HTR-8/SVneo (cell line): ENCODE measurements around the gene DAG1.

ENCODE experiments used
- DNase-seq: peaks from one replicate; pipeline ENCODE4 v3.0.0; 2011; ENCODE audit warnings: low spot score, mixed read lengths; ENCODE audit not compliant: insufficient read length
- FAIRE-seq: peaks from 2 replicates; lab custom pipeline; 2011; peaks lifted over from hg19 to GRCh38; lab: Jason Lieb, UNC

The DAG1 gene

DNA sequence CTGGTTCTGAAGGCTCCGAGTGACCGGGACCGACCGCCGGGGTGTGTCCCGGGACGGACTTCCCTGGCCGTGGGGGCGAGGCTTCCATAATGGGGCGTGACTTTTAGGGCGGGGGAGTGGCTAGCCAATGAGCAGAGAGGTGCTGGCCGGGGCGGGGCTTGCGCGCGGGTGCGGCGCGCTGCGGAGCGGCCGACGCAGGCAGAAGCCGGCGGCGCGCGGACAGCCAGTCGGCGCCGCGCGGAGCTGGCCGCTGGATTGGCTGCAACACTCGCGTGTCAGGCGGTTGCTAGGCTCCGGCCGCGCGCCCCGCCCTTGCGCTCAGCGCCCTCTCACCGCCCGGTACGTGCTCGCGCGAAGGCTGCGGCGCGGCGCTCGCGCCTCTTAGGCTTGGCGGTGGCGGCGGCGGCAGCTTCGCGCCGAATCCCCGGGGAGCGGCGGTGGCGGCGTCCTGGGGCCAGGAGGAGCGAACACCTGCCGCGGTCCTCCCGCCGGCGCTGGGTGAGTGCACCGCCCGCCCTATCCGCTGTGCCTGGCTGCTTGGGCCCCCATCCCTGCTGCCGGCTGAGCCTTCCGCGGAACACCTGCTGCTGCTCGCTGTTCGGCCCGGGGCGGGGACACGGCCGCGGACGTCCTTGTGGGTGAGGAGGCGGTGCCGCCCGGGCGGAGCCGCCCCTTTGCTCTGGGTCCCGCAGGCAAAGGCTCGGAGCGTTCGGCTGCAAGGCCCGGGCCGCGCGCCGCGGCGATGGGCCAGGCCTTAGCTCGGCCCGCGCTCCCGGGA lies at the start of gene DAG1:
TSS of gene DAG1 (plus strand) at position 332 of the 778 bp plus-strand sequence. CDS start 40,268 bp downstream, outside the sequence.
- FAIRE-seq (peak; percentile 98), DNase-seq (peak; percentile 92)

DNA sequence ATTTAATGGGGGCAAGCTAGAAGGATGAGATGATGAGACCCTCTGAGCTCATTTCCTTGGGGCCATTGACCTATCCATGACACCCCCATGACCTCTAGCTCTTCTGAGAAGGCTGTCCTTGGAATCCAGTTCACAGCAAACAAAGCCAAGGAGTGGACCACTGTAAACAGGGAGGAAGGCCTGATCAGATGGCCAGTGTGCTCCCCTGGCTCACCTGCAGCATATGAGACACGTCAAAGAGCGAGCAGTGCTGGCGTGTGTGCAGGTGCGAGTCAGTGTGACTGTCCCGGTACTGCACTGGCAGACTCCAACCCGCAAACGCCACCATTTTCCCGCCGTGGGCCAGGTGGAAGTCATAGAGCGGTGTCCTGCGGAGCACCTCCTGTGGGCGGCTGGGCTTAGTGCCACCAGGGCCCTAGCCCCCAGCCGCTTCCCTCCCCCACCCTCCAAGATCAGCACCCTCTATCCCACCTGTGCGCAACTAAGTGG lies 48.1 kb upstream of the DAG1 start:
- DNase-seq (no peak), FAIRE-seq (peak; percentile 72)

DNA sequence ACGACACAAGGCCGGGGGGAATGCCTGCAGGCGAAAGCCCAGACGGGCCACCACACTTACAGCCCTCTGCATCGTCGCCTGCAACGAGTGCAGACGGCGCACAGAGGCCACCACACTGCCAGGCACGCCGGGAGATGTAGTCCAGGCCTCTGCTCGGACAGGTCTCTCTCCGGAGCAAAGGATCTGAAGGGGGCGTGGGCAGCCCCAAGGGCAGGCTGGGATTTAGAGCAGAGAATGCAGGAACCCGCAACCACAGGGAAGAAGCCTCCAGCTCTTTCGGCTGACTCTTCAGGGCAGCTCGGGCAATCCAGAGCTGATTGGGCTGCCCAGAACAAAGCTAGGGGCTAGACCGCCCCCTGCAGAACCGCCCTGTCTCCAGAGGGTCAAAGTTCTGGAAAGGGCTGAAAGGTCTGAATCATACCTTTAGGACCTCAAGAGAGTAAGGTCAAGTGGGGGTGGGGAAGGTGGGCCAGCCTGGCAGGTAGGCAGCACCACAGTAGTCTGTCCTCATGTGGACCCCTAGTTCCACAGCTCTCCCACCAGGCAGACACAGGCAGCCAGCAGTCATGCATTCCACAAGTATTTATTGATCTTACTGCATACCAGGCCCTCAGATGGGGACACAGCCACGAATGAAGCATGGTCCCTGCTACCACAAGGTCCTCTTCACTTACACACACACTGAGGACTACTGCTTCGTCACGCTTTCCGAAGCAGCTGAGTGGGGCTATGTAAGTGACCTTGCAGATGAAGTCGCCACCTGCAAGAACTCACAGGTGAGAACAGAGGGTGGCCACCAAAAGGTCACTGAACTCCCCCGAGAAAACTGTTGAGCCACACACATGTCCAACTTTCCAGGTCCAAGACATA lies 47.5 kb upstream of the DAG1 start, which contains the start of gene AMT:
TSS of gene AMT (minus strand) at position 95 of the 870 bp plus-strand sequence. CDS start at position 72, 23 bp downstream.
- no peak for FAIRE-seq
- DNase-seq = no peak

DNA sequence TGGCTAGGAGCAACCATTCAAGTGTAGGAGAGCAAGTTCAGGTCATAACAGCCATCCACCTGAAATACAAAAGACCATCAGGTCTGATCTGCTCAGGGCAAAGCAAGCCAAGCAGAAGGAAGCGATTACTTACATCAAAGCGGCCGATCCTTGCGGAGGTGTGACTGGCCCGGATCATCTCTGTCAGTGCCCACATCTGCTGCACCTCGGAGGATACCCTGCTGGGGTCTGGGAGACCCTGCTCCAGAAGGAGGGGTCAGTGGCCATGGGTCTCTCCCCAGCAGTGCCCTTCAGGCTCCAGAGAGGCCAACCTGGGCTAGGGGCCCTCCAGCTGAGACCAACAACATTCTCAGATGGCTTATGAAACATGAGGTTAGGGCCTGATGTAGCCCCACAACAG lies 45.3 kb upstream of the DAG1 start:
- no peak for FAIRE-seq

DNA sequence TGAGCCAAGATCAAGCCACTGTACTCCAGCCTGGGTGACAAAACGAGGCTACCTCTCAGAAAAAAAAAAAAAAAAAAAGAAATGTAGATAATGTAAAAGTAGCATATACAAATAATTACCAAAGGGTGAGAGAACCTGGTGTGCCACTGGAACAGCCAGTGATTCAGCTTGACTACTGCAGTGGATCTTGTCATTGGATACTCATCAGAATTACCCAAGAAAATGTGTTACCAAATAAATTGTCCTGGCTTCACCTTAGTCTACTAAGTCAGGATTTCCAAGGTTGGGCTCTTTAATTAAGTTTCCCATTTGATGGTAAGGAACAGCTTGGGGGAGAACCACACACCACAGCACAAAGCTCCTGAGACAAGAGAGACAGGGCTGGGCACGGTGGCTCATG lies 42.5 kb upstream of the DAG1 start:
- FAIRE-seq = no peak
- no peak for DNase-seq

More for the DNA sequence above, 45.3 kb upstream of the DAG1 start:
- DNase-seq = no peak

DNA sequence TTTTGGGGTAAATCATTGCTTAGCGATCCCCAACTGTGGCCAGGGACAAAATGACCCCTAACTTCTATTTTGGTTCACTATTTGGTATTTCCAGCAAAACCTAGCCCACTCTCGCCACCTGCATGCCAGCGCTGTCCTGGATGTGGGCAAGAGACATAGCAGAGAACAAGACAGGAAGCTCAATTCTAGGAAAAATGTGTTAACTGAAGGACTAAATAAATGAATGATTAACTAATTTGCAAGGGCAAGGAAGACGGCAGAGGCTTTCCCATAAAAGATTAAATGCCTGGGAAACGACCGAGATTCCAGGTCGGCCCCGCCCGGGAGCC lies 41.4 kb upstream of the DAG1 start:
- FAIRE-seq (no peak), DNase-seq (no peak)

DNA sequence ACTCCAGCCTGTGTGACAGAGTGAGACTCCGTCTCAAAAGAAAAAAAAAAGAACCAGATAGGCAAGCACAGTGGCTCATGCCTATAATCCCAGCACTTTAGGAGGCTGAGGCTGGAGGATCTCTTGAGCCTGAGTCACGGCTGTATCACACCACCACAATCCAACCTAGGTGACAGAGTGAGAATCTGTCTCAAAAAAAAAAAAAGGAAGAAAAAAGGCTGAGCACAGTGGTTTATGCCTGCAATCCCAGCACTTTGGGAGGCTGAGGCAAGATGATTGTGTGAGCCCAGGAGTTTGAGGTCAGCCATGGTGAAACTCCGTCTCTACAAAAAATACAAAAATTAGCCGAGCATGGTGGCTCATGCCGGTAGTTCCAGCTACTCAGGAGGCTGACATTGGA lies 35.3 kb upstream of the DAG1 start:
- DNase-seq (no peak), FAIRE-seq (no peak)

DNA sequence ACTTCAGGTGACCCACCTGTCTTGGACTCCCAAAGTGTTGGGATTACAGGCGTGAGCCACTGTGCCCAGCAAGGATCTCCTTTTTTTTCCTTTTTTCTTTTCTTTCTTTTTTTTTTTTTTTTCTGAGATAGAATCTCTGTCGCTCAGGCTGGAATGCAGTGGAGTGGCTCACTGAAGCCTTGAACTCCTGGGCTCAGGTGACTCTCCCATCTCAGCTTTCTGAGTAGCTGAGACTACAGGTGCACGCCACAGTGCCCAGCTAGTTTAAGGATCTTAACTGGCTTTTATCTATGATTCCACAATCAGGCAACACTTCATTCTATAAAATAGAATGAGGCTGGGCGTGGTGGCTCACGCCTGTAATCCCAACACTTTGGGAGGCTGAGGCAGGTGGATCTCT lies 24.7 kb upstream of the DAG1 start:
- FAIRE-seq (no peak), DNase-seq (no peak)

DNA sequence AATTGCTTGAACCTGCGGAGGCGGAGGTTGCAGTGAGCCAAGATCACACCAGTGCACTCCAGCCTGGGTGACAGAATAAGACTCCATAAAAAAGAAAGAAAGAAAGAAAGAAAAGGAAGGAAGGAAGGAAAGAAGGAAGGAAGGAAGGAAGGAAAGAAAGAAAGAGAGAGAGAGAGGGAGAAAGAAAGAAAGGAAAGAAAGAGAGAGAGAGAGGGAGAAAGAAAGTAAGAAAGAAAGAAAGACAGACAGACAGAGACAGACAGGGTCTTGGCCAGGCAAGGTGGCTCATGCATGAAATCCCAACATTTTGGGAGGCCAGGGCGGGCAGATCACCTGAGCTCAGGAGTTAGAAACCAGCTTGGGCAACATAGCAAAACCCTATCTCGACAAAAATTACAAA lies 16.4 kb upstream of the DAG1 start:
- FAIRE-seq (no peak), DNase-seq (no peak)

DNA sequence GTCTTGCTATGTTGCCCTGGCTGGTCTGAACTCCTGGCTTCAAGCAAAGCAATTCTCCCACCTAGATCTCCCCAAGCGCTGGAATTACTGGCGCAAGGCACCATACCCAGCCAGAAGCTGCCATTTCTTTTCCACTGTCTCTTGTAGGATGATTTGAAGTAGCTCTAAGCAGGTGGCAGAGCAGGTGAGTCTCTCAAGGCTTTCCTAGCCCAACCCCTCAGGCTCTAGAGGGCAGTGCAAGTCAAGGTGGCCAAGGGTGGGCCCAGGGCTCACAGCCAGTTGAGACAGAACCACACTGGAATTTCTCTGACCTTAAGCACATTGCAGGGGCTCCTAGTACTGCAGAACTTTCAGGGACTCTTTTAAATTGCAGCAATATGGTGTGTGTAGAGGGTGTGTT lies 15.6 kb upstream of the DAG1 start:
- no peak for DNase-seq
- no peak for FAIRE-seq

DNA sequence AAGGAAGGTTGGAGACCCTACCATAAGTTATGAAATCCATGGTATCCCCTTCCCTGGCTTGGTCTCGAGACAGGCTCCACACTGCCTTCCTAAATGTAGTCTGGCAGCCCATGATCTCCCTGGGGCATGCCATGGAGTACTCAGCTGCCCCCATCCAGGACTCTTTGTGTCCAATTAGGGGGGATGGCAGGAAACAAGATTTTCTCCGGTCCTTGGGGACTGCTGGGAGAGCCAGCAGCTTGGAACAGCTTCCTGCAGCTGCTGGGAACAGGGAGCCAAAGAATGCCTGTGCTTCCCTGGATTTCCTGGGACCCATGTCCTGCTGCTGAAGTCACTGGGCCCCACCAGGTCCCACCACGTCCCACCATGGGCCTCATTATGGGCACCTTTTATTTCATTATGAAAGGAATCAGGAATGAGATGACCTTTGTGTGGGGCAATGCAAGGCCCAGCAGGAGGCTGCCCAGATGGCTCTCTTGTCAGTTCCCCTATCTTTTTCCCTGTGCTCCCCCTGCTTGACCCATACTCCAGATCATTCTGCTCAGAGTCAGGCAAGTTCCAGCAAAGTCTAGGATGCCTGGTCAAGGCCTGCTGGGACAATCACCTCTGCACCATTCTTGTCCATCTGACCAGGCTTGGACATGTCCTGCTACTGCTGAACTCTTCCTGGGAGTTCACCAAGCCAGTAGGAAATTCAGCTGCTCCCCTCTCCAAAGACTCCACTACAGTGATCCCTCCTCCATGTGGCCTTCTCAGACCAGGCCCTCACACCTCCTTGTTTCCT lies 15.0 kb upstream of the DAG1 start:
- DNase-seq (no peak), FAIRE-seq (no peak)

DNA sequence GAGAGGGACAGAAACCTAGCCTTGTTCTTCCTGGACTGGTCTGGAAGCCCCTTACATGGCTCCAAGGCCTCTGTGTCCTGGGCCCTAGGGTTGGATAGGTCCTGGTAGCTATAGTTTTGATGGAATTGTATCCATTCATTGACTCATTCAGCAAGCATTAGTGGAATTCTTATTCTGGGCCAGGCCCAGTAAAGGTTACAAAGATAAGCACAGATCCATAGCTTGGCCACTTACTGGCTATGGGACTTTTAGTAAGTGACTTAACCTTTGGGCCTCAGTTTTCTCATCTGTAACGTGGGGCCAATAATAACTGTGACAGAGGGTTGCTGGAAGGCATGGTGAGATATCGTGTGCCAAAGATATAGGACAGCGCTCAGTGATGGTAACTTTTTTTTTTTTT lies 13.6 kb upstream of the DAG1 start:
- no peak for FAIRE-seq
- DNase-seq = no peak

DNA sequence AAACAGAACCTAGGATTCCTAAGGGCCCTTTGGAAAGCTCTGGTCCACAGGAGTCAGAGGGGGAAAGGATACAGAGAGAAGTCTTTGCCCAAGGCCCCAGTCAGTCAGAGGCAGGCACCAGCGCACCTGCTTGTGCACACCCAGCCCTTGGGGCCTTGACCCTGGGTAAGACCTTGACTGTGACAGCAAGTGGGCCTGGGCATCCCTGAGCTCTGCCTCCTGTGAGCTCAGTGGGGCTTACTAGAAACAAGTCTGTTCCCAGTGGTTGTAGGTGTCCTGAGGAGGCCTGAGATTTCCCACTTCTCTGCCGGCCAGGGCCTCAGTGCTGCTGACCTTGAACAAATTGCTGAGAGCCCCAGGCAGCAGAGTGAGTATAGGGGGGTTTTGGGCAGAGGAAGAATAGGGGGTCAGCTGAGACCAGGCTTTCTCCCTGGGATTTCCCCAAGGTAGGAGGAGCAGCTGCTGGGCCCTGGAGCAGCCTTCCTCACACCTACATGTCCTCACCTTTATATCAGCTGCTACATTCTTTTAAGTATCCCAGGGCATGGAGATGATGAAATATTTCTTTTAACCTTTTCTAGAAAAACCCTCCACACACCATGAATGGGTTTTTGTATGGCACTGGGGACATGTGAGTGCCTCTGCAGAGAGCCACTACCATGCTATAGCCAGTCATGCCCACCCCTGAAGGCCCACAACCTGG lies 9.7 kb upstream of the DAG1 start:
- no peak for FAIRE-seq
- no peak for DNase-seq

DNA sequence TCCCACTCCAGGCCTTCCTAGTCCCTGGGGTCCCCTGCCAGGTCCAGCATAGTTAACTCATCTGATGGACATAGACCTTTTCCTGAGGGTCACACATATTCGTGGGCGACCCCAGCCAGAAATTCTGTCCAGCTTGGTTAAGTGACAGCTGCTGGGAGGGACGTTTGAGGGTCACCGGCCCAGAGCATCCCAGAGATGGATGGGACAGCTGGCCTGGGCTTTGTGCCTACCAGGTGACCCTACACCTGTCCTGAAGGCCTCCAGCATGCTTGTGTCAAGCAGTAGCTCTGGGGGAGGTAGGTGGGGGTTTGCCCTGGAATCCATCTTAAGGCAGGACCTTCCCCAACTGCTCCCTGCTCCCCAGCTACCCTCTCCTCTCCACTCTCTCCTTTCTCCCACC lies 9.1 kb upstream of the DAG1 start:
- no peak for DNase-seq
- no peak for FAIRE-seq

DNA sequence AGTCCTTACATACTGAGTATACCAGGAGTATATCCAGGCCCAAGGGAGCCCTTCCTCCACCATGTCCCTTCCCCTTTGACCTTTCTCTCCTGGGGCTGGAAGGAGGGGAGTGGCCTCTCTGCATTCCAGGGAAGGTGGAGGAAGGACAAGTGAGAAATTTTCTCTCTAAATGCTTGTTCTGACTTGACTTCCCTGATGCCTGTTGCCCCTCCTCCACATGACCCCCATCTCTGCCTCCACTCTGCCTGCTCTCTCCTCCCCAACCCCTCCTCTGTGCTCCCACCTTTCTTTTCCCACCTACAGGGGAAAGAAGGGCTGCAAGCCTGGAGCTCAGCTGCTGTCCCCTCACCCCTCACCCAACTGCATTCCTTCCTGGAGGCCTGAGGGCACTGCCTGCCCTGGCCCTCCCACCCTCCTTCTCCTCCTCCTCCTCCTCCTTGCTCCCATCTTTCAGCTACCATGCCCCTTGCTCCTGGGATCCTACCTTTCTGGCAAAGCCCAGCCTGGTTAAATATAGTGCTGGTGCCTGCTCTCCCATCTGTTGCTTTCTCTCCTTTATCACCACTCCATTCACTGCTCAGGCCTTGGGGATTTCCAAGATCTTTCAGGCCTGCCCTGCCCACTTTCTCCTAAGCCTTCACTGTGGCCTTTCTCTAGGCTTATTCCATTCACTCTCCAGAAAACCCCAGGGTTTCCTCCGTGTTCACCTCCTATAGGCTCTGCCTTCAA lies 8.5 kb upstream of the DAG1 start:
- FAIRE-seq (peak; percentile 46), DNase-seq (no peak)

DNA sequence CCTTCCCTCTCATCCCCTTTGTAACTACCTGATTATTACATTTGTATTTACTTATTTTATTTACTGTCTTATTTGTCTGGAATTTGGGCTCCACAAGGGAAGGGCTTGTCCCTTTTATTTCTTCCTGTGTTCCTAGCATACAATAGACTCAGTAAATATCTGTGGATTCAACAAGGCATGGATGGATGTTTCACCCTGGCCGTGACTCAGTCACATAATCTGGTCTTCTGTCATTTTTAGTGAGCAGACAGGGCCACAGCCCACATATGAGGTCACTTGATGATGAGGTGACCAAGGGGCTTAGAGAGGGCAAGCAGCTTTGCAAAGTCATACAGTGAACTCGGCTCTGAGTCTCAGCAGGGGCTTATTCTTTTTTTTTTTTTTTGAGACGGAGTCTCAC lies 7.8 kb upstream of the DAG1 start:
- no peak for DNase-seq
- no peak for FAIRE-seq

DNA sequence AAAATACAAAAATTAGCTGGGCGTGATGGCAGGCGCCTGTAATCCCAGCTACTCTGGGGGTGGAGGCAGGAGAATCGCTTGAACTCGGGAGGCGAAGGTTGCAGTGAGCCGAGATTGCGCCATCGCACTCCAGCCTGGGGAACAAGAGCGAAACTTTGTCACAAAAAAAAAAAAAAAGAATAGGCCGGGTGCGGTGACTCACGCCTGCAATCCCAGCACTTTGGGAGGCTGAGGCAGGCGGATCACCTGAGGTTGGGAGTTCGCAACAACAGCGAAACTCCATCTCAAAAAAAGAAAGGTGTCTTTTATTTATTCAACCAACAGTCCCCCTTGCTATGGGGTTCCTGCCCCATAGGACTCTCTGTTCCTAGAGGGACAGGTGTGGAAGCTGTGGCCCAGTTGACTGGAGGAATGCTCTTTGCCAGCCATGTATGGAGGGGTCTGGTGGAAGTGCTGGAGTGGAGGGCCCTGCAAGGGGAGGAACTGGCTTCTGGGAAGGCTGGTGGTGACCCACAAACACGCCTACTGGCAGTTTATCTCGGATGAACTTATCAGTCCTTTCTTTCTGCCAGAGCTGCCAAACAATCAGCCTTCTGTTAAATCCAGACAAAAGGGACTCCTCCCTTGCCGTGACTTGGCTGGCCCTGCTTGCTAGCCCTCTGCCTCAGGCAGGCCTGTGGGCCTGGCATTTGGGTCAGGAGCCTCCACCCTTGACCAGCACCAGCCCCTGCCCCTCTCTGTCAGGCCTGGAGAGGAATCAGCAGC lies 4.6 kb upstream of the DAG1 start:
- FAIRE-seq = no peak
- no peak for DNase-seq

DNA sequence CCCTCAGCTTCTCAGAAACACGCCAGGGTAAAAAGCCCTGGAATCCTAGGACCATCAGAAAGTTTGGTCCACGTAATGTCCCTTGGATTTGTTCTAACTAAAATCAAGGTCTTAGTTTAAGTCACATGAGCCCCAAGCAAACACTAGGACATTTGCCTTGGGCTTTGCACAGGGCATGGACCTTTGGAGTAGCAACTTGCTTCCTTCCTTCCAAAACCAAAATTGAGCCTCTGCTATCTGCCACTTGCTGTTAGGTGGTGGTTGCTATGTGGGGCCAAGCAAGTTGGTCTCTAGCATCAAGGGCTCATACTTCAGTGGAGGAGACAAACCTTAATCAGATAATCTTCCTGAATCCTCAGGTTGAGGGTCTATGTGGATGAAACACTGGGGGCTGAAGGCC lies 4.0 kb upstream of the DAG1 start:
- FAIRE-seq (no peak), DNase-seq (no peak)
